HCEC 1CT (cell line): ENCODE measurements around the gene TNNI3K.

ENCODE experiments used
- DNase-seq: peaks from one replicate; pipeline ENCODE4 v3.0.0-alpha.2; 2017

TNNI3K gene

DNA sequence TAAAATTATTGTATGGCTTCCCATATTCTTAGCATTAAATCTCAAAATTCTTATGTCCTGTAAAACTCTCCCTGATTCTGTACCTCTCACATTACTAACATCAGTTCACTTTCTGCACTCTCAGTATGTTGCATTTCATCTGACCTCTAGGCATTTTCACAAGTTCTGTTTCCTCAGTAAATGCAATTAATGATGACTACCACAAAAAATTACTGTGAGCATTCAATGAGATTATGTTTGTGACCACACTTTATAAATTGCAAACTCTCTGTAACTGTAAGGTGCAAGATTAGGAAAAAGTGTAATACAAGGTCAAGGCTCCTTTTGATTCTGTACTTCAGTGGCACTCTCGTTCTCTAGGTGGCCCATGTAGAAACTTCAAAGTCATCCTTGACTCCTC, 216.8 kb downstream of the TNNI3K start:
- no peak for DNase-seq

DNA sequence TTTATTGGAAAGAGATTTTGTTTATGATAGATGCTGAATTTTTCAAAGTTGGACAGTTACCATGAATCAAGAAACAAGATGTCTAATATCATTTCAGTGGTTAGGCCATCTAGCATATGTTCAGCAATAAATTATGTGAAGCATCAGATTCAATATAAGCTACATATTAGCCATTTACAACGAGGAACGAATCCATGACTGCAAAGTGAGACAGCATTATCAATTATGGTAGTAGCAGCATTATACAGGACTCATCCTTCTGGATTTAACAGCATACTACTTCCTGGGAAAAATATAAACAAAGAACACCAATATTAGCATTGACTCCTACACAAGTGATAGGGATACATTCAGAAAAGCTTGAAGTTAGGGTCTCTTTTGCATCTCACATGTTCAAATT, 218.1 kb downstream of the TNNI3K start:
- DNase-seq, result no peak

- DNase-seq, result peak; percentile 26
Measured at GRCh38 chr1:74455390-74455789, 220.2 kb downstream of the TNNI3K start.

DNA sequence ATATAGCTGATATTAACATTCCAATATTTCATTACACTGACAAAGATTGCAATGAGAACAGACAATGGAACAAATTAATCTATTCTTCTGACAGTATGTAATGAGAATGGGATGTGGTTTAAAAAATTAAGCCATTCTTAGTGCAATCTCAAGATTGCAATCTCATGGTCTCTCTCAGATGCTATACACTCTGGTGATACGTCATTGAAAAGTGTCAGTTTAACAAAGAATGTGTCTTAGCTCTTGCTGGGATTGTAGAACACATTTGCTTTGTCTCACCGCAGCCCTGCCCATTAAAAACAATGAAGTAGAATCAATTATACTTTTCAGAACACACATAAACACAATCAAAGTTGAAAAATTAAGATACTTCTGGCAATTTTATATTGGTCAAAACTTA, 222.1 kb downstream of the TNNI3K start:
- DNase-seq, result no peak

GRCh38 chr1:74463333-74463988, 228.3 kb downstream of the TNNI3K start:
- DNase-seq, result peak; percentile 60

- DNase-seq, result no peak
Measured at GRCh38 chr1:74464037-74464436, 228.8 kb downstream of the TNNI3K start.

DNA sequence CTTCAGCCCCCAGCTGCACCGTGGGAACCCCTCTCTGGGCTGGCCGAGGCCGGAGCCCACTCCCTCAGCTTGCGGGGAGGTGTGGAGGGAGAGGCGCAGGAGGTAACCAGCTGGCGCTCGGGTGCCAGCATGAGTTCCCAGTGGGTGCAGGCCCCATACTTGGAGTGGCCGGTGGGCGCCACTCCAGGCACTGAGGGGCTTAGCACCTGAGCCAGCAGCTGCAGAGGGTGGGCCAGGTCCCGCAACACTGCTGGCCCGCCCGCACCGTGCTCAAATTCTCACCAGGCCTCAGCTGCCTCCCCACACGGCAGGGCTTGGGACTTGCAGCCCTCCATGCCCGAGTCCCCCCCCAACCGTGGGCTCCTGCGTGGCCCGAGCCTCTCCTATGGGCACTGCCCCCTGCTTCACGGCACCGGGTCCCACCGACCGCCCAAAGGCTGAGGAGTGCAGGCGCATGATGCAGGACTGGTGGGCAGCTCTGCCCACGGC, 230.1 kb downstream of the TNNI3K start:
- DNase-seq, result no peak

DNA sequence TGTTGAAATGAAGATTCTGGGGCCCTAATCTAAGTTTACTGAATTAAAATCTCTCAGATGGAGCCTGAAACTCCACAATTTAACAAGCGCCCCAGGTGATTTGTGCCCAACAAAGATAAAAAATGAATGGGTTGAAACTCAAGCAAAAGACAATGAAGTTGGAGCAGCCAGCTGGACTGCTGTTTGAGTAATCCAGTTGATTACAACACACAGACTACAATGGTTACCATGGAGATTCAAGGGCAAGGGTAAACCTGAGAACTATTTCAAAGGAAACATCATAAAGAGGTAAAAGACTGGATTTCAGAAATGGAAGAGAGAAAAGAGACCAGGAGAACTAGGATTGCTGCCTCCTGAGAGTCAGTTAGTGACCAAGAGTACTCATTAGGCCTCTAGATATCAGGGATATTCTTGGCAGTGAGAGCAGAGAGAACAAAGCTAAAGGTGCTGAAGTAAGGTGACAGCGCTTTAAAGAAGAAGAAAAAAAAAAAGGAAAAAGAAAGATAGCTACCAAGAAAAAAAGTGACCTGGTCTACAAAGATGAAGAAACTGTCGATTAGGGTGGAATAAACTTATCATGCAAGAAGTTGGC, 232.7 kb downstream of the TNNI3K start:
- peak; percentile 22 for DNase-seq

DNA sequence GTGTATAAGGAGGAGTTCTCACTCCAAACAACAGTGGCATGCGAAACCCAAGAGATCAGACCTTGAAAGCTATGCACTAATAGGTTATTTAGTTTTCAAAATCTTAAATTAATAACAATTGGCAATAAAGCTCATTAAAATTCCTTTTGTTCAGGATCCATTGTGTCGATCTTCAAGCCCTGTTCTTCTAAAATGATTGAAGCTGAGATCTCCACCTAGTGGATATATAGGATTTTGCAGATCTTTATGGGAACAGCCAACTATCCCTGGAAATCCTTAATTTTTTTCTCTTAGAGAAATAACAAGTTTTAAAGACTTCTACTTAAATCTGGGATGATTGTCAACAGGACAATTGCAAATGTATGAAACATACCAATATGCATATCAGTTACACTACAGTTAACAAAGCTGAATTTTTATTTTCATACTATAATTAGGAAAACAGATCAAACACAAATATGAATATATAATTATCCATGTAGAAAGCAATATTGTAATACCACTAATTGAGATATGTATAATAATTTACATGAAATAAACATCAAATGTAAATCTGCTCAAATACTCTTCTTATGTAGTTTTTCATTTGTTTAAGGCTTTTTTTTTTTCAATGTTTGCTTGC, 233.9 kb downstream of the TNNI3K start:
- DNase-seq, result peak; percentile 45

GRCh38 chr1:74470251-74470650, 235.1 kb downstream of the TNNI3K start:
- DNase-seq, result no peak

- DNase-seq, result no peak
Measured at GRCh38 chr1:74470936-74471335, 235.7 kb downstream of the TNNI3K start.

- no peak for DNase-seq
Measured at GRCh38 chr1:74471470-74471869, 236.3 kb downstream of the TNNI3K start.

- DNase-seq, result no peak
Measured at GRCh38 chr1:74474585-74474984, 239.4 kb downstream of the TNNI3K start.

GRCh38 chr1:74478979-74479378, 243.8 kb downstream of the TNNI3K start:
- no peak for DNase-seq

DNA sequence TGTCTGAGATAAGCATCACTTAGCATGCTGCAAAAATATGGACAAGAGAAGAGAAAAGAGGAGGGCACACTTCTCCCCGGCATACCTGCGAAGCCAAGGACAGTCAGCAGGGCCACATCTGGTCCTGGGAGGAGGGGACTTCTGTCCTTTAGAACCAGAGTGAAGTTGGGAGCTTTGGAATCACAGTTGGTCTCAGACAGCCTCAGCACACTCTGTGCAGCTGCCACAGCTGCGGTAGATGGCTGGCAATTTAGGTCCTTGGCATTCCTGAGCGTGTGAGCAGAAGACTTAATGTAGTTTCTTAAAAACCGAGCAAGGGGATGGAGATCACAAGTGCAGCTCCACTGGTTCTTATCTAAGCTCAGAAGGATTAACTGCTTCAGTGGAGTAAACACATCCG, 244.9 kb downstream of the TNNI3K start:
- no peak for DNase-seq

GRCh38 chr1:74481607-74482006, 246.4 kb downstream of the TNNI3K start:
- no peak for DNase-seq

DNA sequence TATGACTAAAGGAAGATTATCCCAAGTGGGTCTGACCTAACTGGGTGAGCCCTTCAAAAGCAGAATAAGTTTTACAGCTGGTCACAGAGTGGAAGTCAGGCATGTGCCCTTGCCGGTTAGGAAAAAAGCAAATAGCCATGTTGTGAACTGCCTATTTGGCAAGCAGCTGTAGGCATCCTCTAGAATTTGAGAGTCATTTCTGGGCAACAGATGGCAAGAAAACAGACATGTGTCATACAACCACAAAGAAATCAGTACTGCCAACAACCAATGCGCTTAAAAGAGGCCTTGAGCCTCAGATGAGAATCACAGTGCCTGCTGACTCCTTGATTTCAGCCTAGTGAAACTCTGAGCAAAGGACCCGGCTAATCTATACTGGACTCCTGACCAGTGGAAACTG, 250.4 kb downstream of the TNNI3K start:
- DNase-seq, result no peak

DNA sequence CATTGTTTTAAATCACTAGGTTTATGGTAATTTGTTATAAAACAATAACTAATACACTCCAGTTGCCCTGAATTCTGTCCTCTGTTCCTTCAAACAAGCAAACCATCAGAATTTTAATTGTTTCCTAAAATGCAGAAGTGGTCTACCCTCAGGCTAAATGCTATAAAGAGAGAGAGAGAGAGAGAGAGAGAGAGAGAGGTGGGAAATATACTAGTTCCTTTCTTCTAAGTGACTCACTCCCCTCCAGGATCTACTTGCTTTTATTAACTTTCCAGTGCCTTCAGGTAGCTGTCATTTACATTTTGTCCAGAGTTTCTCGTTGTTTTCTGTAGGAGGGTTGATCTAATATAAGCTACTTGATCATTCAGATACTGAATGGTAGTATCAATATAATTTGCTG, 250.8 kb downstream of the TNNI3K start:
- DNase-seq, result no peak

- DNase-seq, result no peak
Measured at GRCh38 chr1:74496669-74497068, 261.5 kb downstream of the TNNI3K start.

DNA sequence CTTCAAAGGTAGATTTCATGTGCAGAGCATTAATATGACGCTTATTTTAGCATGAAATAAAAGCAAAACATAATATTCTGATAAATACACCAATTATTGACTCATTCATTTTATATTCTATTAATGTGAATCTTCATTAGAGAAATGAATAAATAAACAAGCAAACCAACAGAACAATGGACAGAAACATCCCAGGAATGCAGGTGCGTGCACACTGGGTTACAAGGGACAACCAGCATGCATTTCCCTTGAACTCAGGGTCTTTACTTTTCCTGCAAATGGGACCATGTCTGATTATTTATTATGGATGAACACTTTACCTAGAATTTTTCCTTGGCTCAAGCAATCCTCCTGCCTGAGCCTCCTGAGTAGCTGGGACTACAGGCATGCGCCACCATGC, 263.7 kb downstream of the TNNI3K start:
- no peak for DNase-seq

GRCh38 chr1:74502432-74502831, 267.2 kb downstream of the TNNI3K start:
- no peak for DNase-seq

DNA sequence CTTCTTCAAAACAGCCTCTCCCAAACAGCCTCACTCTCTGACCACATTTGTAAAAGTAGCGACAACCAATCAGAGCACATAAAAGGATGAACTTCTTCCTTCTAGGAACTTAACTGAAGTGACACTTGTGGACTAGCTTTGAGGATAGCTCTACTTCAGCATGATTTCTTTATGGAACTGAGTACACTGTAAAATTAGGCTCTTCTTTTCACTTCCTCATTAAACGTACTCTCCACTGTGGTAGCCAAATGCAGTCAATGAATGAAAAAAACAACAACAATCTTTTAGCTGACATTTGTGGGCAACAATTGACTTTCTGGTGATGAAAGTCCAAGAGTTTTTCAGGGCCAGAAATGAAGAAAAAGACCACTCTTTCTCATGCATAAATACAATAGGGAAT, 267.7 kb downstream of the TNNI3K start:
- no peak for DNase-seq

DNA sequence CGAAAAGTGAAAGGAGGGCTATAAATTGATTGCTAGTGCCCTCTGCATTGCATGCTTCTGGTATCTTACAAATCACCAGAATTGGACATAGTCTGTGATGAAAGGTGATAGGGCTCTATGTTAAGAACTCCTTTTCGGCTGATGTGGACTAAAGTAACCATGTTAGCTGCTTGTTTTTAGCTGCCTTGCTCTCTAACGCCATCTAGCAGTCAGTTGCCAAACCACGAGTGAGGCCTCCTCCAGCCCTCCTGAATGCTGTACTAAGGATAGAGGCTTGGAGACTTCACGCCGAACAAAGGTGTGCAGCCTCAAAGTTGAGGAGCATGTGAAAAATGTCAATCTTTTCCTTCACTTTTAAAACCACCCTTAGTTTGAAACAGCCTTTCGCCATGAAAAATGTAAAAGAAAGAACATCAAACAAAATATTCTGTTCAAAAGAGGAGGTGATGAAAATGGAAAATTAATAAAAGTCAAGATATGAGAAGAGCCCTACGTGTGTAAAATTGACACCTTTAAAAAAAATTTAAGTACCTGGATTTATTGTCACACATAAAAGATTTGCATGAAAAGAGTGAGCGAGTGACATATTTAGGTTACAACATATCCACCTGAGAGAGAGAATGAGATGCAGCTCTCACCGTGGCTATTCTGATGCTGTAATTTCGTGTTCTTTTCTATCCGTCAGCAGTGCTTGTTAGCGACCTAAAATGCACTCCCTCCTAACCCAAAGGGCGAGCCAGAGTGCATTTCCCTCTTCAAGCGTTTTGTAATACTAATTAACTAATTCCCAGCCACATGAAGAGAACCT, 269.1 kb downstream of the TNNI3K start:
- DNase-seq, result peak; percentile 43
